NCI-H1694 treated with DMSO at 0.1 percent for 48 hours (cell line): ENCODE data around the gene TRIM62.

ENCODE experiments used
- DNase-seq: peaks from one replicate; lab custom pipeline; 2025; lab: John Stamatoyannopoulos, UW

TRIM62 gene

GRCh38 chr1:33098371-33098770, 83.5 kb downstream of the TRIM62 start:
- DNase-seq = no peak

- no peak for DNase-seq
These were observed 84.1 kb downstream of the TRIM62 start for GRCh38 chr1:33097762-33098161.

GRCh38 chr1:33097137-33097611, 84.7 kb downstream of the TRIM62 start:
- no peak for DNase-seq

GRCh38 chr1:33096363-33097005, 85.4 kb downstream of the TRIM62 start:
- DNase-seq = no peak
